Prostate gland (tissue), 2 donors: Measurements from ENCODE around the gene ATG7. TPM values are rescaled to one million over a fixed set of nuclear protein-coding genes. Genes with fewer than 3 reads are reported as not detected.
"Not testable (repeated sequence)": the region's sequence is repeated elsewhere in the genome, so short reads cannot be mapped to it uniquely, and the experiment has no call there.

Experiments used
- DNase-seq: peaks from one replicate; pipeline ENCODE4 v3.0.0-alpha.2; 2019; ENCODE audit warnings: low spot score
- H3K27ac ChIP-seq, 2 donors: fragments of 200-600 bp; sonication (generic); 2 replicates each; pipeline ENCODE4 v1.5.1; 2017 to 2019
- H3K27me3 ChIP-seq: fragments of 200-600 bp; sonication (generic); replicated peaks from 2 replicates; pipeline ENCODE4 v1.5.1; 2019; ENCODE audit not compliant: insufficient read depth
- H3K36me3 ChIP-seq, 2 donors: fragments of 200-600 bp; sonication (generic); 1 replicate in 1 of 2; 2 replicates in 1 of 2; pipeline versions ENCODE4 v1.5.1 to v1.8.1; 2017 to 2019
- H3K4me1 ChIP-seq: fragments of 200-600 bp; sonication (generic); replicated peaks from 2 replicates; pipeline ENCODE4 v1.5.1; 2019
- H3K4me3 ChIP-seq, 2 donors: fragments of 200-600 bp; sonication (generic); 2 replicates each; pipeline ENCODE4 v1.5.1; 2017 to 2019
- H3K9me3 ChIP-seq: fragments of 200-600 bp; sonication (generic); 2 replicates; pipeline ENCODE4 v1.5.1; 2017
- CTCF ChIP-seq, 4 experiments: fragments of 200-600 bp in 2 of 4; fragments of 450-650 bp in 2 of 4; sonication (generic) in 2 of 4; IDR thresholded peaks; 1 replicate in 3 of 4; 2 replicates in 1 of 4; pipeline ENCODE4 v1.5.1; 2016 to 2019; ENCODE audit warnings: antibody characterized with exemption in 4 of 4, mild to moderate bottlenecking in 2 of 4, moderate library complexity in 2 of 4
- POLR2A ChIP-seq: fragments of 450-650 bp; IDR thresholded peaks from one replicate; pipeline ENCODE4 v1.6.1; 2016; ENCODE audit warnings: antibody characterized with exemption, mild to moderate bottlenecking
- POLR2AphosphoS5 ChIP-seq: sonication (generic); formaldehyde crosslinking; IDR thresholded peaks from one replicate; pipeline ENCODE4 v1.6.1; 2017; ENCODE audit warnings: antibody characterized with exemption
- WGBS: methylation state at CpG from one replicate; pipeline ENCODE4 v1.1.5; 2018; 5-methylcytosine and 5-hydroxymethylcytosine counted together
- intact Hi-C: fragments of 100-400 bp; cut with DNase I; formaldehyde crosslinking; loops from one replicate; pipeline ENCODE4 v1.14.2; 2022
- total RNA-seq, 2 donors: library from RNA; depleted of rRNA; stranded (reverse); fragments of >200 nt; gene quantifications; one replicate each; pipeline ENCODE4 v1.1.0, GENCODE V29; 2016

The ATG7 gene
- total RNA-seq, 2 donors from 2014 or later, result 25.2 to 66.5 TPM

DNA sequence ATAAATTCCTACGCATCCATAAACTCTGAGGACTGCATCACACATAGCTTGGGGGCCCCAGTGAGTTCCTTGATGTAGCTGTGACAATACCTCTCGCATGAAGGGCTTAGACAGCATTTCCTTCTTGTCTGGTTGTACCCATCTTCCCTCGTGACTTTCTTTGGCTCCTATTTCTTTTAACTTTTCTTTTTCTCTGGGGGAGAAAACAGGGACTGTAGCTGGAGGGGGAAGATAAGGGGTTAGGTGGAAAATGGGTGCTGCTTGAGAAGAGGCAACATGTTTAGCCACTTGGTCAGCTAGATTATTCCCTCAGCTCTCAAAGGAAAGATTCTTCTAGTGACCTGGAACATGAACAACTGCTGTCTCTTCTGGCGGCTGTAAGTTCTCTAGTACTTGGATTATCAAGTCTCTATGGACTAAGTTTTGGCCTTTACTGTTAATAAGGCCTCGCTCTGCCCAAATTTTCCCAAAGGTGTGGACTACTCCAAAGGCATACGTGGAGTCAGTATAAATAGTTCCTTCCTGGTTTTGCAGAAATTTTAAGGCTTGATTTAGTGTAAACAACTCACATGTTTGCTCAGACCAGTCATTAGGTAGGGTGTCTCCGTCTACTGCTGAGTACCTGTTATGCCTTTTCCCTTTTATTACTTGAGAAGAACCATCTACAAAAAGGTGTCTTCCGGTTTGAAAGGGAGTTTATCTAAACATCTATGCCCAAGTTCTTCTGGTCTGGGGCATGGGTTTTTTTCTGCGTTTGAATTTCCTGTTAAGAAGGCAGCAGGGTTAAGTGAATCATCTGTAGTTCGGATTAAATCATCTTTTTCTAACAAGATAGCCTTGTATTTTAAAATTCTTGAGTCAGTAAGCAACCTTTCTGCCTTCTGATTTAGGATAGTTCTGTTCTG lies 21.0 kb upstream of the ATG7 start:
- DNase-seq, result no peak
- Histone ChIP-seq H3K4me3 (no peak overlapping the region), H3K9me3 (no peaks in the 10 kb centered on the region), H3K36me3 (no peaks in the 10 kb centered on the region), H3K27me3 (no peaks in the 10 kb centered on the region), H3K27ac (no peak overlapping the region), H3K4me1 (no peaks in the 10 kb centered on the region)
- 55% methylated on average over 10 of the region's 10 CpGs for WGBS
- no peak for TF ChIP-seq POLR2AphosphoS5
- TF ChIP-seq CTCF (IDR thresholded peaks at IDR 0.05), result no peak
- TF ChIP-seq POLR2A, result no peak
- intact Hi-C loops, result no loop called here

- no peak overlapping the region for H3K4me3 ChIP-seq
- no peaks in the 10 kb centered on the region for H3K4me1 ChIP-seq
- H3K36me3 ChIP-seq, result no peaks in the 10 kb centered on the region
- H3K27me3 ChIP-seq, result no peaks in the 10 kb centered on the region
- intact Hi-C loops, result no loop called here
- TF ChIP-seq POLR2AphosphoS5, result no peak
- TF ChIP-seq POLR2A, result no peak
- no peak for TF ChIP-seq CTCF (IDR thresholded peaks at IDR 0.05)
- no peak for DNase-seq
- H3K9me3 ChIP-seq, result no peaks in the 10 kb centered on the region
- WGBS, result 86% methylated on average over 6 of the region's 6 CpGs
- H3K27ac ChIP-seq, result no peak overlapping the region
These were observed 20.4 kb upstream of the ATG7 start for GRCh38 chr3:11251807-11252176.

DNA sequence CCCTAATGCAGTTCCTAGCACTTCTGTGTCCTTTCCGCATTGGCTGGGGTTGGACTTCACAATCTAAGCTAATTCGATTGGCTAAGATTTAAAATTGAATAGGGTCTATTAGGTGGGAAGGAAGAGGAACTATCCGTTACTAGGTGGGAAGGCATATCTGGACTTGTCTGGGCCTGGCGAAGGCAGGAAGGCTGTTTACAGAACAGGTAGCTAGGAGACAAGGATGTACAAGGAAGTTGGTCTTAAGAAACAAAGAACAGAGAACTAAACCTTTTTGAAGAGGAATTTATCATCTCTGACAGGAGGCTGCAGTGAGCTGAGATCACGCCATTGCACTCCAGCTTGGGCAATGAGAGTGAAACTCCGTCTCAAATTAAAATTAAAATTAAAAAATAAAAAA lies 17.3 kb upstream of the ATG7 start:
- TF ChIP-seq POLR2A (no peak), POLR2AphosphoS5 (no peak), CTCF (IDR thresholded peaks at IDR 0.05) (no peak)
- 68% methylated on average over 6 of the region's 6 CpGs for WGBS
- Histone ChIP-seq H3K4me3 (no peak overlapping the region), H3K9me3 (no peaks in the 10 kb centered on the region), H3K27ac (no peak overlapping the region), H3K4me1 (no peaks in the 10 kb centered on the region), H3K27me3 (no peaks in the 10 kb centered on the region), H3K36me3 (no peaks in the 10 kb centered on the region)
- intact Hi-C loops, result no loop called here
- DNase-seq, result no peak

DNA sequence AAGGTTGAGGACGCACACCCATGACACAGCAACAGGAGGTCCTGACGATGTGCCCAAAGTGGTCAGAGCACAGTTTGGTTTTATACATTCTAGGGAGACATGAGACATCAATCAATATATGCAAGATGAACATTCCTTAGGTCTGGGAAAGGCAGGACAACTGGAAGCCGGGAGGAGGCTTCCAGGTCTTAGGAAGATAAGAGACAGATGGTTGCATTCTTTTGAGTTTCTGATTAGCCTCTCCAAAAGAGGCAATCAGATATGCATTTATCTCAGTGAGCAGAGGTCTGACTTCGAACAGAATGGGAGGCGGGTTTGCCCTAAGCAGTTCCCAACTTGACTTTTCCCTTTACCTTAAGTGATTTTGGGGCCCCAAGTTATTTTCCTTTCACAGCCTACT lies 16.7 kb upstream of the ATG7 start:
- DNase-seq, H3K27ac ChIP-seq, H3K27me3 ChIP-seq, H3K36me3 ChIP-seq, H3K9me3 ChIP-seq, H3K4me3 ChIP-seq, H3K4me1 ChIP-seq, intact Hi-C loops: not testable (repeated sequence)
- WGBS, result 87% methylated on average over 5 of the region's 5 CpGs

DNA sequence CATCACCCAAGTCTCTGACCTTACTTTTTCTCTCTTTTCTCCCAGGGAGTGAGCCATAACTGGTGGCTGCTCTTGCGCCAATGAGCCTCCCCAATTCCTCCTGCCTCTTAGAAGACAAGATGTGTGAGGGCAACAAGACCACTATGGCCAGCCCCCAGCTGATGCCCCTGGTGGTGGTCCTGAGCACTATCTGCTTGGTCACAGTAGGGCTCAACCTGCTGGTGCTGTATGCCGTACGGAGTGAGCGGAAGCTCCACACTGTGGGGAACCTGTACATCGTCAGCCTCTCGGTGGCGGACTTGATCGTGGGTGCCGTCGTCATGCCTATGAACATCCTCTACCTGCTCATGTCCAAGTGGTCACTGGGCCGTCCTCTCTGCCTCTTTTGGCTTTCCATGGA lies 13.2 kb upstream of the ATG7 start:
- TF ChIP-seq CTCF (IDR thresholded peaks at IDR 0.05) (no peak), POLR2A (no peak), POLR2AphosphoS5 (no peak)
- no peak overlapping the region for H3K27ac ChIP-seq
- no peaks in the 10 kb centered on the region for H3K36me3 ChIP-seq
- no peak for DNase-seq
- H3K9me3 ChIP-seq, result no peaks in the 10 kb centered on the region
- no peaks in the 10 kb centered on the region for H3K4me1 ChIP-seq
- H3K4me3 ChIP-seq, result no peak overlapping the region
- intact Hi-C loops, result no loop called here
- 98% methylated on average over 11 of the region's 11 CpGs for WGBS
- no peaks in the 10 kb centered on the region for H3K27me3 ChIP-seq
